ENCODE measurements around the gene KCNMA1. TPM values are rescaled to one million over a fixed set of nuclear protein-coding genes. Genes with fewer than 3 reads are reported as not detected.

Gene KCNMA1
- total RNA-seq, 1 experiment from 2014 or later = 0.49 TPM

- TF ChIP-seq, protein P1, sequence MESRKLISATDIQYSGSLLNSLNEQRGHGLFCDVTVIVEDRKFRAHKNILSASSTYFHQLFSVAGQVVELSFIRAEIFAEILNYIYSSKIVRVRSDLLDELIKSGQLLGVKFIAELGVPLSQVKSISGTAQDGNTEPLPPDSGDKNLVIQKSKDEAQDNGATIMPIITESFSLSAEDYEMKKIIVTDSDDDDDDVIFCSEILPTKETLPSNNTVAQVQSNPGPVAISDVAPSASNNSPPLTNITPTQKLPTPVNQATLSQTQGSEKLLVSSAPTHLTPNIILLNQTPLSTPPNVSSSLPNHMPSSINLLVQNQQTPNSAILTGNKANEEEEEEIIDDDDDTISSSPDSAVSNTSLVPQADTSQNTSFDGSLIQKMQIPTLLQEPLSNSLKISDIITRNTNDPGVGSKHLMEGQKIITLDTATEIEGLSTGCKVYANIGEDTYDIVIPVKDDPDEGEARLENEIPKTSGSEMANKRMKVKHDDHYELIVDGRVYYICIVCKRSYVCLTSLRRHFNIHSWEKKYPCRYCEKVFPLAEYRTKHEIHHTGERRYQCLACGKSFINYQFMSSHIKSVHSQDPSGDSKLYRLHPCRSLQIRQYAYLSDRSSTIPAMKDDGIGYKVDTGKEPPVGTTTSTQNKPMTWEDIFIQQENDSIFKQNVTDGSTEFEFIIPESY (IDR thresholded peaks at IDR 0.05; ENCODE audit: extremely low read depth, insufficient replicate concordance, low read length) = no peak
- TF ChIP-seq EZH2phosphoT487 (IDR thresholded peaks at IDR 0.05; ENCODE audit: borderline replicate concordance) (no peak), SIN3A (IDR thresholded peaks at IDR 0.05; ENCODE audit: low read depth) (no peak), EZH2 (IDR thresholded peaks at IDR 0.05) (no peak), CBX3 (IDR thresholded peaks at IDR 0.05; ENCODE audit: low read depth) (no peak)
Measured at GRCh38 chr10:77467422-77467963, 170.1 kb downstream of the KCNMA1 start (continued).

- Histone ChIP-seq H3K36me3 (ENCODE audit: control insufficient read depth in 1 of 2, insufficient read depth in 2 of 2, low read length in 2 of 2) (no peaks in the 10 kb centered on the region), H3K9ac (ENCODE audit: low read length) (no peak overlapping the region), H4K20me1 (ENCODE audit: insufficient read depth) (no peaks in the 10 kb centered on the region), H3K4me1 (ENCODE audit: control insufficient read depth in 1 of 2, insufficient read depth in 2 of 2, low read length in 2 of 2) (no peaks in the 10 kb centered on the region), H3K27ac (ENCODE audit: low read depth, low read length) (no peak overlapping the region), H3K9me2 (ENCODE audit: insufficient read depth) (no peaks in the 10 kb centered on the region), H3K79me2 (ENCODE audit: insufficient read depth, low read length) (no peaks in the 10 kb centered on the region), H3K9me3 (ENCODE audit: control insufficient read depth in 1 of 2, insufficient read depth in 1 of 2, low read depth in 1 of 2, low read length in 2 of 2) (no peaks in the 10 kb centered on the region), H3K4me2 (ENCODE audit: low read length) (no peak overlapping the region), H2AFZ (ENCODE audit: low read depth, low read length, poor library complexity, severe bottlenecking) (no peak overlapping the region), H3K27me3 (ENCODE audit: insufficient read depth, low read length) (no peaks in the 10 kb centered on the region), H3K4me3 (replicated peaks in 1 of 2; ENCODE audit: low read depth in 1 of 2, low read length in 2 of 2) (no peak overlapping the region)
- intact Hi-C loops (cut with micrococcal nuclease) = no loop called here
- TF ChIP-seq CBX3 (IDR thresholded peaks at IDR 0.05; ENCODE audit: low read depth) = no peak
- TF ChIP-seq, protein P2, sequence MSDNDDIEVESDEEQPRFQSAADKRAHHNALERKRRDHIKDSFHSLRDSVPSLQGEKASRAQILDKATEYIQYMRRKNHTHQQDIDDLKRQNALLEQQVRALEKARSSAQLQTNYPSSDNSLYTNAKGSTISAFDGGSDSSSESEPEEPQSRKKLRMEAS (IDR thresholded peaks at IDR 0.05) = no peak
- TF ChIP-seq JUND (IDR thresholded peaks at IDR 0.05) = no peak
- no peak for TF ChIP-seq ELF1 (IDR thresholded peaks at IDR 0.05; ENCODE audit: borderline replicate concordance, low read depth)
- TF ChIP-seq POLR2AphosphoS5 (IDR thresholded peaks at IDR 0.05; ENCODE audit: low read depth, low read length) = no peak
- TF ChIP-seq SRF (IDR thresholded peaks at IDR 0.05; ENCODE audit: low read depth) = no peak
- TF ChIP-seq SP1 (IDR thresholded peaks at IDR 0.05; ENCODE audit: low read depth) = no peak
- no peak for TF ChIP-seq EZH2 (IDR thresholded peaks at IDR 0.05)
- no peak for TF ChIP-seq REST (IDR thresholded peaks at IDR 0.05; ENCODE audit: low read depth)
- no peak for TF ChIP-seq YY1 (IDR thresholded peaks at IDR 0.05; ENCODE audit: extremely low read depth, insufficient replicate concordance, low read depth, low read length)
- no peak for TF ChIP-seq ATF3 (IDR thresholded peaks at IDR 0.05)
- TF ChIP-seq, protein P1 (IDR thresholded peaks at IDR 0.05; ENCODE audit: extremely low read depth, insufficient replicate concordance, low read length) = no peak
- no peak for TF ChIP-seq RAD21 (IDR thresholded peaks at IDR 0.05; ENCODE audit: low read depth)
- TF ChIP-seq POLR2A (IDR thresholded peaks at IDR 0.05; ENCODE audit: borderline replicate concordance, extremely low read depth, insufficient read depth, insufficient read length) = no peak
- CTCF ChIA-PET = interaction anchor here (0.6 kb wide), 1 partner anchor 45 kb away, joined by 3 read pairs; no protein-coding TSS in a partner anchor
- no peak for DNase-seq (ENCODE audit: low read depth, low spot score)
- no peak for ATAC-seq
- POLR2A ChIA-PET = no interaction called here
- BruUV-seq (replicated peaks) = no TSS peak
- RAD21 ChIA-PET (ENCODE audit: low non-redundant PET in 1 of 2, low total read pairs in 2 of 2, uncharacterized antibody in 2 of 2, unreplicated experiment in 2 of 2) = no interaction called here
Measured at GRCh38 chr10:77463967-77464745, 173.5 kb downstream of the KCNMA1 start.

All from HCT116 (cell line).